Glomerular visceral epithelial cell (primary cell): Measurements from ENCODE around the gene LBH.

Experiments
- DNase-seq: peaks from one replicate; pipeline ENCODE4 v3.0.0-alpha.2; 2016; ENCODE audit errors: extremely low spot score

The LBH gene

GRCh38 chr2:30217644-30218337 lies 13.5 kb upstream of the LBH start:
- DNase-seq, result no peak

- no peak for DNase-seq
Observed at GRCh38 chr2:30218338-30218713, 13.0 kb upstream of the LBH start.

- no peak for DNase-seq
Observed at GRCh38 chr2:30218814-30219213, 12.5 kb upstream of the LBH start.

GRCh38 chr2:30219886-30220875 lies 11.2 kb upstream of the LBH start:
- no peak for DNase-seq

GRCh38 chr2:30221531-30221930 lies 9.8 kb upstream of the LBH start:
- no peak for DNase-seq

GRCh38 chr2:30222031-30222430 lies 9.3 kb upstream of the LBH start:
- no peak for DNase-seq

- no peak for DNase-seq
Observed at GRCh38 chr2:30222636-30223360, 8.5 kb upstream of the LBH start.

GRCh38 chr2:30223413-30223874 lies 7.9 kb upstream of the LBH start:
- no peak for DNase-seq

GRCh38 chr2:30224151-30224550 lies 7.2 kb upstream of the LBH start:
- no peak for DNase-seq

GRCh38 chr2:30225131-30225762 lies 6.1 kb upstream of the LBH start:
- DNase-seq, result peak; percentile 70

- no peak for DNase-seq
Observed at GRCh38 chr2:30226144-30227032, 4.9 kb upstream of the LBH start.

GRCh38 chr2:30229596-30229995 lies 1.7 kb upstream of the LBH start:
- DNase-seq, result no peak

GRCh38 chr2:30230497-30231211 lies 680 bp upstream of the LBH start:
- no peak for DNase-seq

- DNase-seq, result peak; percentile 59
Observed at GRCh38 chr2:30231996-30232800, 864 bp downstream of the LBH start.

GRCh38 chr2:30232801-30233130 lies 1.4 kb downstream of the LBH start:
- no peak for DNase-seq

- peak; percentile 11 for DNase-seq
Observed at GRCh38 chr2:30233271-30234009, 2.1 kb downstream of the LBH start.

GRCh38 chr2:30234180-30234971 lies 3.0 kb downstream of the LBH start:
- DNase-seq, result peak; percentile 92
